Lower leg skin (tissue), 4 donors: ENCODE data around the gene QSOX1. TPM values are rescaled to one million over a fixed set of nuclear protein-coding genes. Genes with fewer than 3 reads are reported as not detected.

Experiments
- DNase-seq, 2 donors: peaks; one replicate each; pipeline ENCODE4 v3.0.0-alpha.2; 2019; ENCODE audit warnings: low spot score in 2 of 2
- H3K4me3 ChIP-seq: fragments of 200-600 bp; sonication (generic); 2 replicates; pipeline ENCODE4 v1.5.1; 2017; ENCODE audit warnings: mild to moderate bottlenecking, low read depth; ENCODE audit not compliant: poor library complexity, severe bottlenecking
- CTCF ChIP-seq, 3 donors: fragments of 450-650 bp; IDR thresholded peaks; one replicate each; pipeline ENCODE4 v1.5.1; 2016; ENCODE audit warnings: antibody characterized with exemption in 3 of 3, mild to moderate bottlenecking in 3 of 3, moderate library complexity in 2 of 3
- POLR2A ChIP-seq, 2 donors: fragments of 450-650 bp; IDR thresholded peaks; one replicate each; pipeline ENCODE4 v1.6.1; 2016 to 2017; ENCODE audit warnings: antibody characterized with exemption in 2 of 2, mild to moderate bottlenecking in 1 of 2, moderate library complexity in 1 of 2
- WGBS, 2 donors: methylation state at CpG; one replicate each; pipeline ENCODE4 v1.1.5; 2018; 5-methylcytosine and 5-hydroxymethylcytosine counted together
- intact Hi-C: fragments of 100-400 bp; cut with DNase I; formaldehyde crosslinking; loops from one replicate; pipeline ENCODE4 v1.15.0; 2023; ENCODE audit warnings: low total_unique reads
- total RNA-seq, 4 donors: library from RNA; depleted of rRNA; stranded (reverse); fragments of >200 nt; gene quantifications; one replicate each; pipeline ENCODE4 v1.1.0, GENCODE V29; 2016

The QSOX1 gene
- total RNA-seq, 4 donors from 2014 or later = 77.7 to 90.3 (median 87.3) TPM

GRCh38 chr1:180144659-180145357 is 9.9 kb upstream of the QSOX1 start:
- no peak overlapping the region for H3K4me3 ChIP-seq
- DNase-seq = no peak
- TF ChIP-seq POLR2A (IDR thresholded peaks at IDR 0.05) (no peak), CTCF (IDR thresholded peaks at IDR 0.05) (no peak)
- WGBS, 2 donors = 81 to 83% methylated on average over 6 of the region's 6 CpGs
- intact Hi-C loops = no loop called here

GRCh38 chr1:180145446-180145845 is 9.2 kb upstream of the QSOX1 start:
- DNase-seq = no peak
- WGBS, 2 donors = 84 to 94% methylated on average over 3 of the region's 3 CpGs
- H3K4me3 ChIP-seq = no peak overlapping the region
- intact Hi-C loops = no loop called here
- no peak for TF ChIP-seq CTCF (IDR thresholded peaks at IDR 0.05)
- no peak for TF ChIP-seq POLR2A (IDR thresholded peaks at IDR 0.05)

- no peak overlapping the region for H3K4me3 ChIP-seq
- WGBS, 2 donors = 55 to 60% methylated on average over 1 of the region's 1 CpG
- TF ChIP-seq CTCF (IDR thresholded peaks at IDR 0.05) = no peak
- intact Hi-C loops = no loop called here
- no peak for DNase-seq
These were observed 3.7 kb upstream of the QSOX1 start for GRCh38 chr1:180150982-180151381.

- DNase-seq = no peak
- no peak overlapping the region for H3K4me3 ChIP-seq
- intact Hi-C loops = no loop called here
- TF ChIP-seq CTCF (IDR thresholded peaks at IDR 0.05) (no peak), POLR2A (IDR thresholded peaks at IDR 0.05) (no peak)
- WGBS, 2 donors = 62 to 66% methylated on average over 3 of the region's 3 CpGs
These were observed 3.2 kb upstream of the QSOX1 start for GRCh38 chr1:180151508-180151907.

- H3K4me3 ChIP-seq = no peak overlapping the region
- intact Hi-C loops = no loop called here
- no peak for DNase-seq
- TF ChIP-seq POLR2A (IDR thresholded peaks at IDR 0.05) (no peak), CTCF (IDR thresholded peaks at IDR 0.05) (no peak)
- WGBS, 2 donors = 94% methylated on average over 6 of the region's 6 CpGs
These were observed 2.1 kb upstream of the QSOX1 start for GRCh38 chr1:180152588-180152987.

GRCh38 chr1:180153032-180153431 is 1.6 kb upstream of the QSOX1 start:
- DNase-seq = no peak
- WGBS, 2 donors = 90 to 99% methylated on average over 5 of the region's 5 CpGs
- intact Hi-C loops = no loop called here

More at GRCh38 chr1:180153032-180153431, 1.6 kb upstream of the QSOX1 start:
- TF ChIP-seq CTCF (IDR thresholded peaks at IDR 0.05) = no peak
- TF ChIP-seq POLR2A (IDR thresholded peaks at IDR 0.05) = no peak
- no peak overlapping the region for H3K4me3 ChIP-seq
